WI38 (cell line): ENCODE results near the gene CDK6.

Source experiments
- H3K4me3 ChIP-seq: 2 replicates; pipeline ENCODE4 v1.5.1; 2011; ENCODE audit warnings: low read depth, mild to moderate bottlenecking, control low read depth, low read length
- TF ChIP-seq, protein P1 (sequence below): IDR thresholded peaks from 2 replicates; pipeline ENCODE4 v1.5.1; 2012; ENCODE audit warnings: low read depth, mild to moderate bottlenecking, control low read depth, low read length

Gene CDK6

DNA sequence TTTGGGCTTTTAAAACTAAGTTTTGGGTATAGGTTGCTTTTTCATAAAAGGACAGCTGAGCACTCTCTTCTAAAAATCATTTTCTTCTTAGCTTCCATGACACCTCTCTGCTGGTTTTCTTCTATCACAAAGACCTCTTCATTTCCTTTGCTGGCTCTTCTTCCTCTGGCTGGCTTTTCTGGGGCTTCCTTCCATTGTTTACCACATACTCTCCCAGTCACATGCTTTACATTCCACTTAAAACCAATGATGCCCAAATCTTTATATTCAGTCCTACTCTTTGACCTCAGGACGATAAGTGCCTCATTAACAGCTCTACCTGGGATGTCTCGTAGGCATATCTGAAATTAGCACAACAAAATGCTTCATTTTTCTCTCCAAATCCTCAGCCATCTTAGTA is 273.0 kb downstream of the CDK6 start:
- no peak overlapping the region for H3K4me3 ChIP-seq
- TF ChIP-seq, protein P1, sequence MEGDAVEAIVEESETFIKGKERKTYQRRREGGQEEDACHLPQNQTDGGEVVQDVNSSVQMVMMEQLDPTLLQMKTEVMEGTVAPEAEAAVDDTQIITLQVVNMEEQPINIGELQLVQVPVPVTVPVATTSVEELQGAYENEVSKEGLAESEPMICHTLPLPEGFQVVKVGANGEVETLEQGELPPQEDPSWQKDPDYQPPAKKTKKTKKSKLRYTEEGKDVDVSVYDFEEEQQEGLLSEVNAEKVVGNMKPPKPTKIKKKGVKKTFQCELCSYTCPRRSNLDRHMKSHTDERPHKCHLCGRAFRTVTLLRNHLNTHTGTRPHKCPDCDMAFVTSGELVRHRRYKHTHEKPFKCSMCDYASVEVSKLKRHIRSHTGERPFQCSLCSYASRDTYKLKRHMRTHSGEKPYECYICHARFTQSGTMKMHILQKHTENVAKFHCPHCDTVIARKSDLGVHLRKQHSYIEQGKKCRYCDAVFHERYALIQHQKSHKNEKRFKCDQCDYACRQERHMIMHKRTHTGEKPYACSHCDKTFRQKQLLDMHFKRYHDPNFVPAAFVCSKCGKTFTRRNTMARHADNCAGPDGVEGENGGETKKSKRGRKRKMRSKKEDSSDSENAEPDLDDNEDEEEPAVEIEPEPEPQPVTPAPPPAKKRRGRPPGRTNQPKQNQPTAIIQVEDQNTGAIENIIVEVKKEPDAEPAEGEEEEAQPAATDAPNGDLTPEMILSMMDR, result no peak

DNA sequence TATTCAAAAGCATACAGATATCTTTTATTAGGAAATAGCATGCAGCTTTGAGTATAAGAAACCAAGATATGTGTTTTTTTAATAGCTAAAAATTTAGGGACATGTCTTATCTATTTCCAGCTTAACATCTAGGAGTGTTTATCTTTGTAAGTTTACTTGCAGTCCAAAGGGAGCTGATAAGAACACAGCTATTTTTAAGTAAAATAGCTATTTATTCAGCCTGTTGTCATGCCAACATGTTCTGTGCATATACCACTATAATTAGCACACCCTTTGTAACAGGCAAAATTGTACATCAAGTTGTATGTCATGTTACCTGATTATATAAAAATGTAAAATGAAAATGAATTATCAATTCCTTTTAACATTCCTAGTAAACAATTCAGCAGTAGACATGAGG is 275.8 kb downstream of the CDK6 start:
- TF ChIP-seq, protein P1, result no peak
- H3K4me3 ChIP-seq, result no peak overlapping the region

DNA sequence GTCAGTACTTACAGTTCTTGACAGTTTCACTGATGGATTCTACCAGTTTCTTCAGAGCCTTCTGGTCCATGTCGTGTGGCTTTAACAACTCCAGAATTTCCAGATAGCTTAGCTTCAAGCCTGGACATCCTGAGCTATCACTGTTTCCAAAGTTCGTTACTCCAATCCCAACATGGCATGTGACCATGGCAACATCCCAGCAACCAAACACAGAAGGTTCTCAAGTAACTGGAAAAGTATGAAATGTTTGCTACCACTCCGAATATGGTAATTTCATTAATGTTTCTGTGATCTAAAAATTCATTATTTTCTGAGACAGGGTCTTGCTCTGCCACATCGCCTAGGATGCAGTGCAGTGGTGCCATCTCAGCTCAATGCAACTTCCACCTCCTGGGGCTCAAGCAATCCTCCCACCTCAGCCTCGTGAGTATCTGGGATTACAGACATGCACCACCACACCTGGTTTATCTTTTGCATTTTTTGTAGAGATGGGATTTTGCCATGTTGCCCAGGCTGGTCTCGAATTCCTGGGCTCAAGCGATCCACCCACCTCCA is 278.5 kb downstream of the CDK6 start:
- no peak overlapping the region for H3K4me3 ChIP-seq
- TF ChIP-seq, protein P1, result no peak

DNA sequence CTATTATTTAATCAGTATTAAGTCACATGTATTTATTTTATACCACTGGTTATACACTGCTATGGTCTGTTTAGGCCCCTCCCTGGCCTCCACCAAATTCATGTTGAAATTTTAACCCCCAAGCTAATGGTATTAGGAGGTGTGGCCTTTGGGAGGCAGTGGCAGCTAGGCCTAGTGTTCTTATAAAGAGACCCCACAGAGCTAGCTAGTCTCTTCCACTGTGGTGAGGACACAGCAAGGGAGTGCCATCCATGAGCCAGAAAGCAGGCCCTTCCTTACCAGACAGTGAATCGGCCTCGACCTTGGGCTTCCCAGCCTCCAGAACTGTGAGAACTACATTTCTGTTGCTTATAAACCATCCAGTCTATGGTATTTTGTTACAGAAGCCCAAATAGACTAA is 279.1 kb downstream of the CDK6 start:
- H3K4me3 ChIP-seq, result no peak overlapping the region
- TF ChIP-seq, protein P1, result no peak
